Measurements from ENCODE around the gene LY6G6C.

The LY6G6C gene

GRCh38 chr6:31680226-31681134 lies 41.1 kb downstream of the LY6G6C start, which contains the start of gene LY6G5C:
Gene LY6G5C, minus strand, starts transcription at chr6:31681067. Its CDS starts 694 bp downstream, at chr6:31680373.
- DNase-seq (ENCODE audit: low read depth), result no peak

DNA sequence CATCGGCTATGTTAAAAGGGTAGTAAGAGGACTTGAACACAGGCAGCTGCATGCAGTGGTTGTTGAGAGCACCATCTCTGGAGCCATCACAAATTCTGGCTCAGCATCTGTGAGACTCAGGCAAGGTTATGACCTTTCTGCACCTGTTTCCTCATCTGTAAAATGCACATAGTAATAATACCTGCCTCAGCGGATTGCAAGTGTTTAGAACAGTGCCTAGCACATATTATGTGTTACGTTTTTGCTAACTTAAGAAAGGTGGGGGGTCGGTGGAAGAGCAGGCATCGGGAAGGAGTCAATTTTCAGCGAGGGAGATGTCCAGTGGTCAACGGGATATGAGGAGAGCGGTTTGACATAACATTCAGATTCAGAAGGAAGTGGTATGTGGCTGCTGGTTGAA lies 43.6 kb downstream of the LY6G6C start:
- no peak for DNase-seq (ENCODE audit: low read depth)

DNA sequence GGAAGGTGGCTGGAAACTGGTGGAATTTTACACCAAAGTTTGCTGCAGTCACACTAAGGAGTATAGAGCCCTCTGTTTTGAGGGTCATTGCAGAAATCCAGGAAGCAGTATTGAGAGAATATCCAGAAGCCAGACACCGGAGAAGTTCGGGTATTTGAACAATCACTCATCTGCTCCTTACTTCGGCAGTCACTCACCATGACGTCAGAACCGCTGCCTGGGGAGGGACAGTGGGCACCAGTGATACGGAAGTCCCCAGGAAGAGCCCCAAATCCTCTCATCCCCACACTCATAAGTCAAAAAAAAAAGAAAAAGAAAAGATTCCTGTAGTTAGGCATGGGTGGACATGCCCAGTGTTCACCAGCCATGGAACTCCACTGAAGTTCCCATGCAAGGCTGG lies 44.6 kb downstream of the LY6G6C start:
- no peak for DNase-seq (ENCODE audit: low read depth)

DNA sequence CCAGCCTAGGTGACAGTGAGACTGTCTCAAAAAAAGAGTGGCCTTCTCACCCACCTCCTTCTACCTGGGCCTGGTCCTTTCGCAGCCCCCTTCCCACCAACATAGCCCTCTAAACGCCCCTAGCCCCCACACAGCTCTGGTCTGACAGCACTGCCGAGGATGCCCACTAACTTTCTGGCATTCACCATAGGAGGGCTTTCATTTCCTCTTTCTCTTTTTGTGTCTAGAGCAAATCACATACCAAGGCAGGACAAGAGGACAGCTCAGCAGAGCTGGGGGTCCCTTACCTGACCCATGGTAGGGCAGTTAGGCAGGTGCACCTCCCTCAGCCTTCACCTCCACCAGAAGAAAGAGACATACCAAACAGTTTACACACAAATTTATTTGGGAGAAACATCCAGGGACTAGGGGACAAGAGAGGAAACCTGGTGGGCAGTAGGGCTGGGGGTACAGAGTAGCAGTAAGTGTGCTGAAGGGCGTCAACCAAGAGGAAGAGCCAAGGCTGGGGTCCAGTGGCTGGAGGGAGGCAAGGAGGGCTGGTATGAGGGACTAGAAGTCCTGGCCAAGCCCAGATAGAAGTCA lies 45.1 kb downstream of the LY6G6C start:
- DNase-seq (ENCODE audit: low read depth), result no peak

DNA sequence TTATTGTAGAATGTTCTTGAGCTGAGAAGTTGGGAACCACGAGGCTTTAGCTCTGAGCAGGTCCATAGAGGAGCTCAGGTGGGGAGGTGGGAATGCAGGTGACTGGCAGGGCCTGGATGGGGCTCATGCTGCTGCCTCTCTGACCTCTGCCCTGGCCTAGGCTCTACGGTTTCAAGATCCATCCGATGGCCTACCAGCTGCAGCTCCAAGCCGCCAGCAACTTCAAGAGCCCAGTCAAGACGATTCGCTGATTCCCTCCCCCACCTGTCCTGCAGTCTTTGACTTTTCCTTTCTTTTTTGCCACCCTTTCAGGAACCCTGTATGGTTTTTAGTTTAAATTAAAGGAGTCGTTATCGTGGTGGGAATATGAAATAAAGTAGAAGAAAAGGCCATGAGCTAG lies 51.9 kb downstream of the LY6G6C start, which contains the start of gene LY6G5B:
Gene LY6G5B (plus strand): TSS at position 301 of the 400 bp plus-strand sequence. CDS start 975 bp downstream, outside the sequence.
- no peak for DNase-seq (ENCODE audit: low read depth)

All from stimulated activated CD8-positive, alpha-beta memory T cell treated with anti-CD3 and anti-CD28 coated beads, Interleukin-15, amount 100 ng/mL, for 24 hours (primary cell).